Hepatocyte (in vitro differentiated cells): ENCODE data around the gene SMARCB1.

Experiments used
- EZH2 ChIP-seq: fragments of 200-600 bp; sonication (generic); IDR thresholded peaks from 2 replicates; pipeline ENCODE4 v1.6.1; 2016; ENCODE audit warnings: antibody characterized with exemption, mild to moderate bottlenecking, borderline replicate concordance
- EZH2phosphoT487 ChIP-seq: fragments of 200-600 bp; sonication (generic); IDR thresholded peaks from one replicate; pipeline ENCODE4 v1.6.1; 2018; ENCODE audit warnings: antibody characterized with exemption, mild to moderate bottlenecking, low read depth, moderate library complexity; ENCODE audit not compliant: unreplicated experiment, severe bottlenecking
- TF ChIP-seq, protein P1 (sequence below): fragments of 200-600 bp; sonication (generic); IDR thresholded peaks from 2 replicates; pipeline ENCODE4 v1.5.1; 2016; ENCODE audit warnings: antibody characterized with exemption, mild to moderate bottlenecking; ENCODE audit not compliant: poor library complexity

DNA sequence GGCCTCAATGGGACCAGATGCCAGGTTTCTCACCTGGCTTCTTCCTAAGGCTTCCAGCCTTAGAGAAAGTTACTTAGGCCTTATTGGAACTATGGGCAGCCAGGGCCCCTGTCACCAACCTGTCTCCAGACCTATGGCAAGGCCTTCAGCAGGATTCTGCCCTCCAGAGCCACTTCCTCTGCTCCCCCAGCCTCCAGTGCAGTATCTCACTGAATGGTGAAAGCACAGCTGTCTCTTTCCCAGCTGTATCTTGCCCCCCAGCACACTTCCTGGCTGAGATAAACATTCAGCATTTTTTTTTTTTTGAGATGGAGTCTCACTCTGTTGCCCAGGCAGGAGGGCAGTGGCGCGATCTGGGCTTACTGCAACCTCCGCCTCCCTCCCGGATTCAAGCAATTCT, 72.4 kb downstream of the SMARCB1 start:
- TF ChIP-seq EZH2 (no peak), EZH2phosphoT487 (no peak)
- TF ChIP-seq, protein P1, sequence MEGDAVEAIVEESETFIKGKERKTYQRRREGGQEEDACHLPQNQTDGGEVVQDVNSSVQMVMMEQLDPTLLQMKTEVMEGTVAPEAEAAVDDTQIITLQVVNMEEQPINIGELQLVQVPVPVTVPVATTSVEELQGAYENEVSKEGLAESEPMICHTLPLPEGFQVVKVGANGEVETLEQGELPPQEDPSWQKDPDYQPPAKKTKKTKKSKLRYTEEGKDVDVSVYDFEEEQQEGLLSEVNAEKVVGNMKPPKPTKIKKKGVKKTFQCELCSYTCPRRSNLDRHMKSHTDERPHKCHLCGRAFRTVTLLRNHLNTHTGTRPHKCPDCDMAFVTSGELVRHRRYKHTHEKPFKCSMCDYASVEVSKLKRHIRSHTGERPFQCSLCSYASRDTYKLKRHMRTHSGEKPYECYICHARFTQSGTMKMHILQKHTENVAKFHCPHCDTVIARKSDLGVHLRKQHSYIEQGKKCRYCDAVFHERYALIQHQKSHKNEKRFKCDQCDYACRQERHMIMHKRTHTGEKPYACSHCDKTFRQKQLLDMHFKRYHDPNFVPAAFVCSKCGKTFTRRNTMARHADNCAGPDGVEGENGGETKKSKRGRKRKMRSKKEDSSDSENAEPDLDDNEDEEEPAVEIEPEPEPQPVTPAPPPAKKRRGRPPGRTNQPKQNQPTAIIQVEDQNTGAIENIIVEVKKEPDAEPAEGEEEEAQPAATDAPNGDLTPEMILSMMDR, result no peak
